Activated CD4-positive, alpha-beta T cell treated with anti-CD3 and anti-CD28 coated beads, Interleukin-2, amount 10 ng/mL, durations not matched to agents 7 days and 5 days (primary cell): ENCODE data around the gene KRTAP16-1. TPM values are rescaled to one million over a fixed set of nuclear protein-coding genes. Genes with fewer than 3 reads are reported as not detected.

ENCODE experiments used
- CTCF ChIA-PET: fragments of 350-600 bp; sonication (Branson Sonifier 250); formaldehyde crosslinking; loops from one replicate; lab custom pipeline; 2021; ENCODE audit warnings: antibody characterized with exemption; lab: Charles Lee
- POLR2A ChIA-PET: fragments of 350-600 bp; sonication (Branson Sonifier 250); formaldehyde crosslinking; loops from one replicate; lab custom pipeline; 2021; ENCODE audit warnings: antibody characterized with exemption; lab: Charles Lee
- DNase-seq: peaks from one replicate; pipeline ENCODE4 v3.0.0-alpha.2; 2020
- H3K27ac Mint-ChIP-seq: one replicate; pipeline ENCODE4 v1.8.0; 2021; ENCODE audit warnings: mild to moderate bottlenecking, moderate library complexity, mixed read lengths
- H3K27me3 Mint-ChIP-seq: one replicate; pipeline ENCODE4 v1.8.0; 2021; ENCODE audit warnings: mixed read lengths
- H3K36me3 Mint-ChIP-seq: one replicate; pipeline ENCODE4 v1.8.0; 2021; ENCODE audit warnings: low read depth, mixed read lengths
- H3K4me1 Mint-ChIP-seq: one replicate; pipeline ENCODE4 v1.8.0; 2021; ENCODE audit warnings: mixed read lengths
- H3K4me3 Mint-ChIP-seq: one replicate; pipeline ENCODE4 v1.8.0; 2021; ENCODE audit warnings: mild to moderate bottlenecking, moderate library complexity, mixed read lengths
- H3K9me3 Mint-ChIP-seq: one replicate; pipeline ENCODE4 v1.8.0; 2021; ENCODE audit warnings: mixed read lengths
- total RNA-seq, 2 experiments: library from RNA; stranded (reverse); gene quantifications; one replicate each; pipeline ENCODE4 v1.2.3, GENCODE V29; 2021

The KRTAP16-1 gene
- total RNA-seq, 2 experiments from 2014 or later: 0.12 TPM; not detected in 1

DNA sequence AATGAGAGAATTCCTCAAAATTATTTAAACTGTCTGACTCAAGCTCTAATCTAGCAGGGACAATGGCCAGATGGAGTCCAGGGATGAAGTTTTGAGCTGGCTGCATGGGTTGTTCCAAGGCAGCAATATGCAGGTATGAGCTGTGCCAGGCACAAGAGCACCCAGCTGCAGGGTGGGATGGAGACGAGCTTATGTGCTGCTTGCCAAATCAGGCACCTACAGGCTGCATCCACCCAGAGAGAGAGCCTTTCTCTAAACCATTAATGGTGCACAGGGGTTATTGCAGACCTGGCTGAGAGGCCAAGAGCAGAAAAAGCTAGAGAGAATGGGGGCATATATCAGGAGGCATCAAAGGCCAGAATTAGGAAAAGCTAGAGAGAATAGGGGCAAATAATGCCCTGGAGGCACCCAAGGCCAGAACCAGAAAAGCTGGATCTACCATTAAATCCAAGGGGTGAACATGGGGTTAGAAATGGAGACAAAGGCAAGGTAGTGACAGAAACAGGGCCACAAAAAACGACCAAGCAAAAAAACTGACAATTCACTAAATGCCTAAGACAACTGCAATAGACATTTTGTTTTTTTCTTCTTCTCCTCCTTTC, 30.6 kb upstream of the KRTAP16-1 start:
- Mint-ChIP-seq H3K27ac (peak overlapping the region; percentile 92), H3K9me3 (peaks cover 12% of the 10 kb centered on the region), H3K27me3 (peaks cover 5% of the 10 kb centered on the region), H3K4me3 (peak overlapping the region; percentile 14), H3K4me1 (peaks cover 71% of the 10 kb centered on the region), H3K36me3 (peaks cover 29% of the 10 kb centered on the region)
- no peak for DNase-seq
- CTCF ChIA-PET: interaction anchor here (1.2 to 2.4 kb wide), 3 partner anchors 10 to 94 kb away, joined by 3 to 6 read pairs (median 4); no protein-coding TSS in a partner anchor
- POLR2A ChIA-PET: no interaction called here

- ChIA-PET POLR2A (no interaction called here), CTCF (interaction anchor here (1.2 to 2.4 kb wide), 2 partner anchors 10 to 95 kb away, joined by 3 to 6 read pairs; no protein-coding TSS in a partner anchor)
- Mint-ChIP-seq H3K4me3 (peak overlapping the region; percentile 16), H3K4me1 (peaks cover 74% of the 10 kb centered on the region), H3K27me3 (peaks cover 5% of the 10 kb centered on the region), H3K9me3 (peaks cover 12% of the 10 kb centered on the region), H3K36me3 (peaks cover 27% of the 10 kb centered on the region), H3K27ac (peak overlapping the region; percentile 92)
- DNase-seq: peak; percentile 61
Observed at GRCh38 chr17:41338961-41339485, 29.9 kb upstream of the KRTAP16-1 start.

DNA sequence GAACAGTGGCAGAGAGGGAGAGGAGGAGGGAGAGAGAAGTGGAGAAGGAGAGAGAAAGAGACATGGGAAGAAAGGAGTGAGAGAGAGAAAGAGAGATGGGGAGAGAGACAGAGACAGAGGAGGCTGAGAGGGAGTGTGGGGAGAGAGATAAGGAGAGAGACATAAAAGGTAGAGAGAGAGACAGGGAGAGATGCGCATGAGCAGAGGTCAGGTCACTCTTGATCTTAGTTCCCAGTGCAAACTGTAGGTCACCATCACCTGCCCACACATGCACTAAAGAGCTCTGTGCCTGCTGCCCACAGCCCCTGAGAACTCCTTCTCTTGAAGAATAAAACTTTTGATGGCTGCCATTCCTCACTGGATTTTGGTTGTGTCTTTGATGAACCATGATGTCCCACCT, 26.6 kb upstream of the KRTAP16-1 start:
- POLR2A ChIA-PET: no interaction called here

DNA sequence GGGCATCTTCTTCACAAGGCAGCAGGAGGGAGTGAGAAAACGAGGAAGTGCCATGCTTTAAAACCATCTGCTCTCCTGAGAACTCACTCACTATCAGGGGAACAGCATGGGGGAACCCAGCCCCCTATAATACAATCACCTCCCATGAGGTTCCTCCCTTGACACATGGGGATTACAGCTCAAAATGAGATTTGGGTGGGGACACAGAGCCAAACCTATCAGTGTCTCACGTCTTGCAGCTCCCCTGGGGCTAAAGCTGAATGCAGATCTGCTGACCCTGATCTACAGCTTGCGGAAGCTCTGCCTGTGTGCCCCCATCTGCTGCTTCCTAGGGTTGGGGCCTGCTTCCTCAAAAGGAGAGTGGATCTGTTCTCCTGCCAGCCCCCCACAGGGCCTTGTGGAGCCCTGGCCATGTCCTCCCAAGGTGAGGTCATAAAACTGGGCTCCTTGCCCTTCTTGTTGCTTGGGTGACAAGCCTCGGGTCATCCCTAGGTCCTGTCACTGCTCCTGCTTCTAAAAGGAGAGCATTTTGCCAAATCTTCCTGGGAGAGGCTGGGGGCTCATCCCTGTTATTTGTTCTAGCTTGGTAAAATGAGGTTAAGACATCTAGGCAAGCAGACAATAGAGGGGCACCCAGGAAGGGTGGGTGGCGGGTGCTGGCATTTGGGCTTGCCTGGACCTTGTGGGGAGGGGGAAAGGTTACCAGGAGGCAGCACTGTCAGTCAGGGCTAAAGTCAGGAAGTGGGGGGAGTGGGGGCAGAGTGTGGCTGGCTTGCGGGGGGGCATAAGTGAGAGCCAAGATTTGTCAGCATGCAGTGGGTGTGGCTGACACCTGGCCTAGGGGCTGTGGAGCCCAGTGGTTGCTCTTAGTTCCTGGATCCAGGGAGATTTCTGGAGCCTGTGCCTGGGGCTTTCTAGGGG, 25.5 kb upstream of the KRTAP16-1 start:
- CTCF ChIA-PET: interaction anchor here (0.5 kb wide), 1 partner anchor 631 kb away, joined by 3 read pairs; the partner anchor contains the start of gene KRT24
- Mint-ChIP-seq H3K4me3 (no peak overlapping the region), H3K27ac (peak overlapping the region; percentile 41), H3K9me3 (no peaks in the 10 kb centered on the region), H3K36me3 (peaks cover 5% of the 10 kb centered on the region), H3K4me1 (peaks cover 38% of the 10 kb centered on the region), H3K27me3 (no peaks in the 10 kb centered on the region)
- no peak for DNase-seq
- POLR2A ChIA-PET: no interaction called here

More for the DNA sequence above, 26.6 kb upstream of the KRTAP16-1 start:
- Mint-ChIP-seq H3K9me3 (no peaks in the 10 kb centered on the region), H3K27ac (peak overlapping the region; percentile 74), H3K4me3 (no peak overlapping the region), H3K4me1 (peaks cover 49% of the 10 kb centered on the region), H3K27me3 (no peaks in the 10 kb centered on the region), H3K36me3 (peaks cover 6% of the 10 kb centered on the region)
- CTCF ChIA-PET: interaction anchor here (1.2 kb wide), 1 partner anchor 10 kb away, joined by 3 read pairs; no protein-coding TSS in a partner anchor
- no peak for DNase-seq

DNA sequence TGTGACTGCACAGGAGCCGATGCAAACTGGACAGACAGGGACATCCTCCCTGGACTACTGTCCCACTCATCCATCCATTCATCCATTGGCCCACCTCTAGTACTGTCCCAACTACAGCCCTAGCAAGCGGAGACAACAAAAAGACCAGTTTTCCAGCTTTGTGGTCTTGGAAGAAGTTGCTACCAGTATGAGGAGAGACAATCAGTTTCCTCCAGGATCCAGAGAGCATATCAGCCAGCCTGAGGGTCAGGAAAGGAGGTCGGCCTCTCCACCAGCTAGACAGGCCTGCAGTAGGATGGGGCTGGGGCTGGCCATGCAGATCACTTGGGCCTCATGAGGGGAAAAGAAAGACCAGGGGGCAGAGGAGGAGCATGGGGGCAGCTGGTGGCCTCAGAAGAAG, 24.7 kb upstream of the KRTAP16-1 start:
- Mint-ChIP-seq H3K4me1 (peaks cover 30% of the 10 kb centered on the region), H3K4me3 (no peak overlapping the region), H3K9me3 (no peaks in the 10 kb centered on the region), H3K27ac (peak overlapping the region; percentile 74), H3K36me3 (no peaks in the 10 kb centered on the region), H3K27me3 (no peaks in the 10 kb centered on the region)
- ChIA-PET POLR2A (no interaction called here), CTCF (interaction anchor here (1.1 kb wide), 1 partner anchor 15 kb away, joined by 3 read pairs; no protein-coding TSS in a partner anchor)
- DNase-seq: no peak

GRCh38 chr17:41333098-41333497, 24.0 kb upstream of the KRTAP16-1 start:
- no peak overlapping the region for H3K4me3 Mint-ChIP-seq
- H3K27ac Mint-ChIP-seq: peak overlapping the region; percentile 22
- no peak for DNase-seq
- H3K4me1 Mint-ChIP-seq: peaks cover 24% of the 10 kb centered on the region
- H3K27me3 Mint-ChIP-seq: no peaks in the 10 kb centered on the region
- no peaks in the 10 kb centered on the region for H3K9me3 Mint-ChIP-seq
- CTCF ChIA-PET: interaction anchor here (0.9 to 1.1 kb wide), 2 partner anchors 11 to 16 kb away, joined by 3 to 6 read pairs; no protein-coding TSS in a partner anchor
- POLR2A ChIA-PET: no interaction called here
- no peaks in the 10 kb centered on the region for H3K36me3 Mint-ChIP-seq

- POLR2A ChIA-PET: no interaction called here
- Mint-ChIP-seq H3K9me3 (no peaks in the 10 kb centered on the region), H3K36me3 (no peaks in the 10 kb centered on the region), H3K4me1 (peaks cover 20% of the 10 kb centered on the region), H3K4me3 (no peak overlapping the region), H3K27ac (no peak overlapping the region), H3K27me3 (no peaks in the 10 kb centered on the region)
- CTCF ChIA-PET: interaction anchor here (0.9 to 1.6 kb wide), 2 partner anchors 10 to 316 kb away, joined by 3 to 5 read pairs; no protein-coding TSS in a partner anchor
- DNase-seq: no peak
Observed at GRCh38 chr17:41332239-41332638, 23.1 kb upstream of the KRTAP16-1 start.

GRCh38 chr17:41331606-41332005, 22.5 kb upstream of the KRTAP16-1 start:
- Mint-ChIP-seq H3K27me3 (no peaks in the 10 kb centered on the region), H3K36me3 (no peaks in the 10 kb centered on the region), H3K4me3 (no peak overlapping the region), H3K9me3 (no peaks in the 10 kb centered on the region), H3K27ac (no peak overlapping the region), H3K4me1 (peaks cover 26% of the 10 kb centered on the region)
- ChIA-PET CTCF (interaction anchor here (0.9 to 1.6 kb wide), 3 partner anchors 9 to 317 kb away, joined by 3 to 5 read pairs (median 3); no protein-coding TSS in a partner anchor), POLR2A (no interaction called here)
- DNase-seq: no peak

DNA sequence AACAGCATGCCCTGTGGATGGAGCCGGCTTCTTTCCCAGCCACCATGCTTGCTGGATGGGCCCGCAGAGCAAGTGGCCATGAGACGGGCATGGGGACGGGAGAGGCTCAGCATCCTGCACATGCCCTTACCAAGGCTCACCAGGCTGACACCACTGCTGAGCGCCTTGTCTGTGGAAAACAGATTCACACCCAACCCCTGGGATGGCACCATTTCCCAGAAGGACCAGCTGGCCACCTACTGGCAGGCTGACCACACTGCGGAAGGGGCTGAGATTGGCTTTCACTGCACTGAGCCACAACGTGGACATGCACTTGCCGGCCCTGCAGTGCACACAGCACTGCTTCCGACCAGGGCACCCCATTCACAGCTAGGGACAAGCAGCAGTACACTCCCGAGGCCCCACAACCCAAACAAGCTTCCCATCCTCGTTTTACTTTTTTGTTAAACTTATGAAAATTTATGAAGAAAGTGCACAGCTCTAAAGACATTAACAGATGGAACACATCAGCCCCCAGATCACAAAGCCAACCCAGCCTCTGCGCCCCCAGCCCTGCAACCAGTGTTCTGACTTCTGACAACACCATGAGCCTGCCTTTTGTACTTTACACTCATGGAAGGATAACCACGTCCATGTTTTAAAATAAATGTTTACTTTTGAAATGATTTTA, 20.3 kb upstream of the KRTAP16-1 start:
- no peaks in the 10 kb centered on the region for H3K27me3 Mint-ChIP-seq
- peaks cover 22% of the 10 kb centered on the region for H3K4me1 Mint-ChIP-seq
- H3K9me3 Mint-ChIP-seq: no peaks in the 10 kb centered on the region
- H3K36me3 Mint-ChIP-seq: no peaks in the 10 kb centered on the region
- ChIA-PET POLR2A (no interaction called here), CTCF (interaction anchor here (0.7 to 1.1 kb wide), 2 partner anchors 10 to 645 kb away, joined by 3 to 6 read pairs; no protein-coding TSS in a partner anchor)
- no peak overlapping the region for H3K4me3 Mint-ChIP-seq
- peak; percentile 29 for DNase-seq
- H3K27ac Mint-ChIP-seq: no peak overlapping the region

- Mint-ChIP-seq H3K4me1 (peaks cover 26% of the 10 kb centered on the region), H3K9me3 (no peaks in the 10 kb centered on the region), H3K27me3 (no peaks in the 10 kb centered on the region), H3K27ac (peak overlapping the region; percentile 71), H3K36me3 (no peaks in the 10 kb centered on the region), H3K4me3 (no peak overlapping the region)
- CTCF ChIA-PET: no interaction called here
- no peak for DNase-seq
- POLR2A ChIA-PET: no interaction called here
Observed at GRCh38 chr17:41328207-41328606, 19.1 kb upstream of the KRTAP16-1 start.

- H3K4me1 Mint-ChIP-seq: peaks cover 30% of the 10 kb centered on the region
- POLR2A ChIA-PET: no interaction called here
- CTCF ChIA-PET: no interaction called here
- H3K27me3 Mint-ChIP-seq: no peaks in the 10 kb centered on the region
- H3K36me3 Mint-ChIP-seq: no peaks in the 10 kb centered on the region
- H3K4me3 Mint-ChIP-seq: no peak overlapping the region
- H3K27ac Mint-ChIP-seq: peak overlapping the region; percentile 83
- no peaks in the 10 kb centered on the region for H3K9me3 Mint-ChIP-seq
- DNase-seq: no peak
Observed at GRCh38 chr17:41327411-41328120, 18.5 kb upstream of the KRTAP16-1 start.
